Bone marrow (tissue), 2 donors: ENCODE results near the gene MAN2C1.
"Not testable (repeated sequence)": the region's sequence is repeated elsewhere in the genome, so short reads cannot be mapped to it uniquely, and the experiment has no call there.

ENCODE experiments used
- DNase-seq, 2 donors: peaks; one replicate each; lab custom pipeline; 2025; lab: John Stamatoyannopoulos, UW

The MAN2C1 gene

GRCh38 chr15:75367913-75368688 is at the start of gene MAN2C1:
MAN2C1 (minus strand) TSS chr15:75368607; CDS start chr15:75368583, 24 bp downstream.
- peak; percentile 72 to 78 for DNase-seq

- DNase-seq, result no peak
Observed at GRCh38 chr15:75416584-75416983, 48.2 kb upstream of the MAN2C1 start.

- no peak for DNase-seq
Observed at GRCh38 chr15:75410196-75410595, 41.8 kb upstream of the MAN2C1 start.

GRCh38 chr15:75407083-75407482 is 38.7 kb upstream of the MAN2C1 start:
- no peak for DNase-seq

- no peak for DNase-seq
Observed at GRCh38 chr15:75403892-75404291, 35.5 kb upstream of the MAN2C1 start.

GRCh38 chr15:75397494-75397893 is 29.1 kb upstream of the MAN2C1 start:
- no peak for DNase-seq

- no peak for DNase-seq
Observed at GRCh38 chr15:75389791-75390382, 21.5 kb upstream of the MAN2C1 start.

GRCh38 chr15:75383986-75384385 is 15.6 kb upstream of the MAN2C1 start:
- DNase-seq, result not testable (repeated sequence)

- no peak for DNase-seq
Observed at GRCh38 chr15:75380773-75381172, 12.4 kb upstream of the MAN2C1 start.

- no peak for DNase-seq
Observed at GRCh38 chr15:75371901-75372688, 3.7 kb upstream of the MAN2C1 start.

GRCh38 chr15:75371486-75371885 is 3.1 kb upstream of the MAN2C1 start:
- DNase-seq, result no peak

GRCh38 chr15:75369897-75370581 is 1.6 kb upstream of the MAN2C1 start:
- no peak for DNase-seq

GRCh38 chr15:75368689-75369239 is 357 bp upstream of the MAN2C1 start:
- no peak for DNase-seq

GRCh38 chr15:75367406-75367912 is 948 bp downstream of the MAN2C1 start:
- DNase-seq, result no peak

- no peak for DNase-seq
Observed at GRCh38 chr15:75367006-75367405, 1.4 kb downstream of the MAN2C1 start.

GRCh38 chr15:75366163-75366562 is 2.2 kb downstream of the MAN2C1 start:
- no peak for DNase-seq

- DNase-seq, result no peak
Observed at GRCh38 chr15:75364881-75365280, 3.5 kb downstream of the MAN2C1 start.

- DNase-seq, result no peak
Observed at GRCh38 chr15:75363786-75364185, 4.6 kb downstream of the MAN2C1 start.

GRCh38 chr15:75362642-75363249 is 5.7 kb downstream of the MAN2C1 start:
- no peak for DNase-seq

GRCh38 chr15:75361989-75362641 is 6.3 kb downstream of the MAN2C1 start:
- DNase-seq, result no peak
